ENCODE measurements around the gene ARID5A. TPM values are rescaled to one million over a fixed set of nuclear protein-coding genes. Genes with fewer than 3 reads are reported as not detected.
"Not testable (repeated sequence)": the region's sequence is repeated elsewhere in the genome, so short reads cannot be mapped to it uniquely, and the experiment has no call there.

Gene ARID5A
- polyA plus RNA-seq = 100 to 1,000 TPM in 1 of 3 donors, 10 to 100 TPM in 2; 77.1 to 204 (median 82.7) TPM

DNA sequence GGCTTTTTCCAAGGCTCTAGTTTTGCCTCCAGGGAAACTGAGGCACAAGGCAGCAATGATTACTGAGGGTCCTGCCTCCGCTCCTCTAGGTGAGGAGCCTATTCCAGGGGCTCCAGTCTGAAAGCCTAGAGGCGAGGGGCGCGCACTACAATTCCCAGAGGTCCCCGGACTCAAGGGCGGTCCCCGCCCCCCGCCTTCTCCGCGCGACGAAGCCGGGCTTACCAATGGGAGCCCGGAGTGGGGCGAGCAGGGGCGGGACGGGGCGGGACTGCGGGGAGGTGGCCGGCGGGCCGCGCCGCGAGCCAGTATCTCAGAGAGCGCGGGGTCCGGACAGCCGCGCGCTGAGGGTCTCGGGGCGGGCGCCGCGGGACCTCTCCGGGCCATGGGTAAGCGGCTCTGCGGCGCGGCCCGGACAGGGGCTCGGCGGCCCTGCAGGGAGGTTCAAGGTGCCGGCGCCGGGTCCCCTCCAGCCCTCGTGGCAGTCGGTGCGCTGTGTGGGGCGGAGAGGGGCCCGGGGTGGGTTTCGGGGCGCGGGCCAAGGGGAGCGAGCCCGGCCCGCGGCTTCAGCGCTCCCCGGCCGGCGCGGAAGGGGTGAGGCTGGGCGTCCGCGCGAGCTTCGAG, at the start of gene ARID5A:
ARID5A (plus strand) TSS at position 308 of the 621 bp plus-strand sequence; CDS start at position 383, 75 bp downstream.
- Mint-ChIP-seq H3K27me3 (ENCODE audit: low read depth in 3 of 3) (peaks cover 24 to 34% (median 33%) of the 10 kb centered on the region in 3 donors), H3K4me1 (peaks cover 51 to 55% of the 10 kb centered on the region in 2 donors), H3K4me3 (peak within 1 kb of the TSS; percentile 87 to 99 (median 94)), H3K9me3 (no peaks in the 10 kb centered on the region), H3K27ac (peak within 1 kb of the TSS; percentile 86 to 99 (median 96)), H3K36me3 (no peaks in the 10 kb centered on the region)
- peak; percentile 85 to 88 (median 86) for DNase-seq

DNA sequence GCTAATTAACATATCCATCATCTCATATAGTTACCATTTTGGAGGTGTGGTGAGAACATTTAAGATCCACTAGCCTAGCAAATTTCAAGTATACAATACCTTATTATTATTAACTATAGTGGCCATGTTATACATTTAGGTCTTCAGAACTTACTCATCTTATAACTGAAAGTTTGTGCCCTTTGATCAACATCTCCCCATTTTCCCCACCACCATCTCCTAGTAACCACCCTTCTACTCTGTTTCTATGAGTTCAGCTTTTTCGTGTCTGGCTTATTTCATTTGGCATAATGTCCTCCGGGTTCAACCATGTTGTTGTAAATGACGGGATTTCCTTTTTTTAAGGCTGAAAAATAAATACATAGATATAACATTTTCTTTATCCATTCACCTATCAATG, 47.3 kb upstream of the ARID5A start:
- no peak for DNase-seq
- H3K27me3 Mint-ChIP-seq (ENCODE audit: low read depth in 3 of 3) = peaks cover 2 to 3% (median 2%) of the 10 kb centered on the region in 3 donors
- no peak overlapping the region for H3K27ac Mint-ChIP-seq
- H3K36me3 Mint-ChIP-seq = peaks cover 0 to 1% (median 0%) of the 10 kb centered on the region in 3 donors
- peaks cover 23 to 31% of the 10 kb centered on the region in 2 donors for H3K4me1 Mint-ChIP-seq
- H3K4me3 Mint-ChIP-seq = no peak overlapping the region
- H3K9me3 Mint-ChIP-seq = peaks cover 0 to 3% (median 3%) of the 10 kb centered on the region in 6 donors

GRCh38 chr2:96489663-96490062, 46.9 kb upstream of the ARID5A start:
- no peak overlapping the region for H3K27ac Mint-ChIP-seq

DNA sequence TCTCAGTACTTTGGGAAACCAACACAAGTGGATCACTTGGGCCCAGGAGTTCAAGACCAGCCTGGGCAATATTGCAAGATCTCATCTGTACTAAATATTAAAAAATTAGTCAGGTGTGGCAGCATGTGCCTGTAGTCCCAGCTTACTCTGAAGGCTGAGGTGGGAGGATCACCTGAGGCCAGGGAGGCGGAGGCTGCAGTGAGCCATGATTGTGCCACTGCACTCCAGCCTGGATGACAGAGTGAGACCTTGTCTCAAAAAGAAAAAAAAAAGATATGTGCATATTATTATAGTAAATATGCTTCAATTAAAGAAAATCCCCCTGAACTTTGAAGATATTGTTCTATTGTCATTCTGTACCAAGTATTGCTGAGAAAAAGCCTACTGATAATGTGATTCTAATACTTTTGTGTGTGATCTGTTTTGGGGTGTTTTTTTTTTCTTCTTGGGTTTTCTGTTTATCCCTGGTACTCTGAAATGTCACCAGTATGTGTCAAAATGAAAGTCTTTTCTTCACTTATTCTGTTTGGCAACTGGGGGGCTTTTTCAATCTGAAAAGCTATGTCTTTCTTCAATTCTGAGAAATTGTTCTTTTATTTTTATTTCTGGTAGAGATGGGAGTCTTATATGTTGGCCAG, 44.6 kb upstream of the ARID5A start:
- no peak overlapping the region for H3K27ac Mint-ChIP-seq
- H3K27me3 Mint-ChIP-seq (ENCODE audit: low read depth in 3 of 3) = peaks cover 2 to 7% (median 4%) of the 10 kb centered on the region in 3 donors
- peaks cover 0 to 3% (median 0%) of the 10 kb centered on the region in 3 donors for H3K36me3 Mint-ChIP-seq
- H3K9me3 Mint-ChIP-seq = peaks cover 0 to 13% (median 11%) of the 10 kb centered on the region in 6 donors
- H3K4me1 Mint-ChIP-seq = peaks cover under 1 to 5% of the 10 kb centered on the region in 2 donors
- DNase-seq = no peak
- H3K4me3 Mint-ChIP-seq = no peak overlapping the region

More at GRCh38 chr2:96489663-96490062, 46.9 kb upstream of the ARID5A start:
- H3K4me3 Mint-ChIP-seq = no peak overlapping the region
- H3K27me3 Mint-ChIP-seq (ENCODE audit: low read depth in 3 of 3) = peaks cover 2 to 4% (median 4%) of the 10 kb centered on the region in 3 donors
- H3K4me1 Mint-ChIP-seq = peaks cover 21 to 28% of the 10 kb centered on the region in 2 donors
- DNase-seq = no peak
- H3K9me3 Mint-ChIP-seq = peaks cover 0 to 6% (median 5%) of the 10 kb centered on the region in 6 donors
- peaks cover 0 to 3% (median 0%) of the 10 kb centered on the region in 3 donors for H3K36me3 Mint-ChIP-seq

DNA sequence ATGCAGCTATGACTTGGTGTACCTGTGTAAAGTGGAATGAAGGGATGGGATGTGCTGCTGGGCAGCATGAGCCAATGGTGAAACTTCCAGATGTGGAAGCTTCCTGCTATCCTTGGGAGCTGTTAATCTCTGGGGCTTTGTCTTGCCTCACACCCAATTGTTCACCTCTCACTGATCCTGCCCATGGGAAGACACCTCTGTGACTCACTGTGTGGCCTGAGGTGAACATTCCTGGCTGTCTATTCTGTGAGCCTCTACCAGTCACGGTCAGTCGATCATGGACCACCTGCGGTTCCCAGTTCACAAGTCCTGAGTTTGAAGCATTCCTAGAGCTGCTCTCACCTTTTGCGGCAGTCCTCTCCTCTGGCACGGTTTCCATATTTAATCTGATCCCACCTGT, 43.5 kb upstream of the ARID5A start:
- peaks cover 2 to 7% (median 4%) of the 10 kb centered on the region in 3 donors for H3K27me3 Mint-ChIP-seq (ENCODE audit: low read depth in 3 of 3)
- H3K9me3 Mint-ChIP-seq = peaks cover 0 to 13% (median 11%) of the 10 kb centered on the region in 6 donors
- H3K4me1 Mint-ChIP-seq = no peaks in the 10 kb centered on the region
- H3K4me3 Mint-ChIP-seq = no peak overlapping the region
- H3K27ac Mint-ChIP-seq = no peak overlapping the region
- DNase-seq = no peak
- H3K36me3 Mint-ChIP-seq = peaks cover 0 to 3% (median 0%) of the 10 kb centered on the region in 3 donors

DNA sequence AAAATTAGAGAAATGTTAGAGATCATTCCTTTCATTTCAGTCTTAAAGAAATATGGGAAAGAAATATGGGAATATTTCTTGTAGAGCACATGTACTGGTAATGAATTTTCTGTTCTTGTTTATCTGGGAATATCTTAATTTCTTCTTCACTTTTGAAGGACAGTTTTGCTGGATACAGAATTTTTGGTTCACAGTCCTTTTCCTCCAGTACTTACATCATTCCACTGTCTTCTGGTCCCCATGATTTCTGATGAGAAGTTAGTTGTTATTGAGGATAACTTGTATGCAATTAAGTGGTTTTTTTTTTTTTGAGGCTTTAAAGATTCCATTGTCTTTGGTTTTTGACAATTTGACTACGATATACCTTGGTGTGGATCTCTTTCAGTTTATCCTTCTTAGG, 42.4 kb upstream of the ARID5A start:
- H3K36me3 Mint-ChIP-seq = peaks cover 0 to 3% (median 0%) of the 10 kb centered on the region in 3 donors
- peaks cover 0 to 13% (median 11%) of the 10 kb centered on the region in 6 donors for H3K9me3 Mint-ChIP-seq
- H3K4me3 Mint-ChIP-seq = no peak overlapping the region
- no peak overlapping the region for H3K27ac Mint-ChIP-seq
- no peaks in the 10 kb centered on the region for H3K4me1 Mint-ChIP-seq
- DNase-seq = no peak
- peaks cover 2 to 7% (median 4%) of the 10 kb centered on the region in 3 donors for H3K27me3 Mint-ChIP-seq (ENCODE audit: low read depth in 3 of 3)

- no peak overlapping the region for H3K27ac Mint-ChIP-seq
- H3K4me3 Mint-ChIP-seq = no peak overlapping the region
- H3K9me3 Mint-ChIP-seq = peaks cover 0 to 13% (median 11%) of the 10 kb centered on the region in 6 donors
- DNase-seq = no peak
- peaks cover 2 to 11% (median 7%) of the 10 kb centered on the region in 3 donors for H3K27me3 Mint-ChIP-seq (ENCODE audit: low read depth in 3 of 3)
- no peaks in the 10 kb centered on the region for H3K4me1 Mint-ChIP-seq
- peaks cover 0 to 3% (median 3%) of the 10 kb centered on the region in 3 donors for H3K36me3 Mint-ChIP-seq
Observed at GRCh38 chr2:96495982-96496629, 40.4 kb upstream of the ARID5A start.

- no peak for DNase-seq
- Mint-ChIP-seq H3K27ac (no peak overlapping the region), H3K27me3 (ENCODE audit: low read depth in 3 of 3) (peaks cover 0 to 13% (median 6%) of the 10 kb centered on the region in 3 donors), H3K4me3 (no peak overlapping the region), H3K9me3 (peaks cover 0 to 13% (median 11%) of the 10 kb centered on the region in 6 donors), H3K4me1 (no peaks in the 10 kb centered on the region), H3K36me3 (peaks cover 0 to 3% (median 3%) of the 10 kb centered on the region in 3 donors)
Observed at GRCh38 chr2:96498021-96498431, 38.5 kb upstream of the ARID5A start.

- H3K4me1 Mint-ChIP-seq, H3K27ac Mint-ChIP-seq: not testable (repeated sequence)
- peaks cover 0 to 13% (median 11%) of the 10 kb centered on the region in 6 donors for H3K9me3 Mint-ChIP-seq
Observed at GRCh38 chr2:96498611-96499010, 37.9 kb upstream of the ARID5A start.

GRCh38 chr2:96499061-96499960, 37.2 kb upstream of the ARID5A start:
- DNase-seq = no peak

More at GRCh38 chr2:96498611-96499010, 37.9 kb upstream of the ARID5A start:
- H3K27me3 Mint-ChIP-seq (ENCODE audit: low read depth in 3 of 3) = peaks cover 0 to 13% (median 6%) of the 10 kb centered on the region in 3 donors
- not testable (repeated sequence) for H3K36me3 Mint-ChIP-seq, H3K4me3 Mint-ChIP-seq, DNase-seq

DNA sequence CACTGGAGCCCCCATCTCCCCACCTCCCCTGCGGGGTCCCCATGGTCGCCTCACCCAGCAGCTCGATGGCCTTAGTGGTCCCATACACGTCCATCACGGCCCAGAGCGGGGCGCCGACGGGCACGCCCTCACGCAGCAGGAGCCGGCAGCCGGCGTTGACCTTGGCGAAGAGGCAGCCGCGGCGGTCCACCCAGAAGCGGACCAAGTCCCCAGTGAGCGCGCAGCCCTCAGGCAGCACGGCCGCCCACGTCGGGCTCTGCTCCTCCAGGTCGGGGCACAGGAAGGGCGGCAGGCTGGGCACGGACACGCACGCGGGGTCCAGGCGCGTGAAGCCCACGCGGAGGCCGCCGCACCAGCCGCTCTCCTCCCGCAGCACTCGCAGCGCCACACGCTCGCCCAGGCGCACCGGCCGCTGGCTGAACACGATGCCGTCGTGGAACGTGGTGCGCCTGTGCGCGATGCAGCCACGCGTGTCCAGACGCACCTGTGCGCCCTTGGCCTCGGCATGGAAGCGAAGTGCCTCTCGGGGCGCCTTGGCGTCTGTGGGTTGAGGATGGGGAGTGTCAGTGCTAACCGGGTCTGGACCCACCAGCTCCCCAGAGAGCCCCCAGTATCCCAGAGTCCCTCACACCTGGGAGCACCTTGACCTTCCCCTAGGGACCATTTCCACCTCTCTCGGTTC, 36.0 kb upstream of the ARID5A start:
- peaks cover 0 to 8% (median 3%) of the 10 kb centered on the region in 3 donors for H3K27me3 Mint-ChIP-seq (ENCODE audit: low read depth in 3 of 3)
- DNase-seq = no peak
- no peaks in the 10 kb centered on the region for H3K4me1 Mint-ChIP-seq
- peaks cover 0 to 3% (median 0%) of the 10 kb centered on the region in 3 donors for H3K36me3 Mint-ChIP-seq
- H3K27ac Mint-ChIP-seq = no peak overlapping the region
- no peak overlapping the region for H3K4me3 Mint-ChIP-seq
- peaks cover 0 to 5% (median 0%) of the 10 kb centered on the region in 6 donors for H3K9me3 Mint-ChIP-seq

More at GRCh38 chr2:96499061-96499960, 37.2 kb upstream of the ARID5A start:
- H3K4me1 Mint-ChIP-seq = no peaks in the 10 kb centered on the region
- no peak overlapping the region for H3K4me3 Mint-ChIP-seq
- H3K27me3 Mint-ChIP-seq (ENCODE audit: low read depth in 3 of 3) = peaks cover 0 to 11% (median 4%) of the 10 kb centered on the region in 3 donors
- no peak overlapping the region for H3K27ac Mint-ChIP-seq
- peaks cover 0 to 10% (median 7%) of the 10 kb centered on the region in 6 donors for H3K9me3 Mint-ChIP-seq
- H3K36me3 Mint-ChIP-seq = peaks cover 0 to 3% (median 1%) of the 10 kb centered on the region in 3 donors

- Mint-ChIP-seq H3K9me3 (no peaks in the 10 kb centered on the region), H3K4me1 (no peaks in the 10 kb centered on the region), H3K27me3 (ENCODE audit: low read depth in 3 of 3) (peaks cover 0 to 8% (median 2%) of the 10 kb centered on the region in 3 donors), H3K4me3 (no peak overlapping the region), H3K27ac (no peak overlapping the region), H3K36me3 (peaks cover 0 to 3% (median 0%) of the 10 kb centered on the region in 3 donors)
- DNase-seq = no peak
Observed at GRCh38 chr2:96501471-96501874, 35.1 kb upstream of the ARID5A start.

All from immature natural killer cell (primary cell).